CD4-positive, alpha-beta memory T cell (primary cell): ENCODE data around the gene GDPD1. TPM values are rescaled to one million over a fixed set of nuclear protein-coding genes. Genes with fewer than 3 reads are reported as not detected.
A peak's percentile ranks its signal among the peaks of the same experiment; 100 is the strongest.
"Not testable (repeated sequence)": the region's sequence is repeated elsewhere in the genome, so short reads cannot be mapped to it uniquely, and the experiment has no call there.

Source experiments
- CTCF ChIA-PET: fragments of 350-600 bp; sonication (Branson Sonifier 250); formaldehyde crosslinking; loops from one replicate; lab custom pipeline; 2021; ENCODE audit warnings: inconsistent platforms; ENCODE audit not compliant: partially characterized antibody; lab: Charles Lee
- POLR2A ChIA-PET: fragments of 350-600 bp; sonication (Branson Sonifier 250); formaldehyde crosslinking; loops from one replicate; lab custom pipeline; 2021; ENCODE audit not compliant: partially characterized antibody; lab: Charles Lee
- DNase-seq, 5 donors: peaks; one replicate each; pipeline versions ENCODE4 v3.0.0 to v3.0.0-alpha.2; 2020 to 2022; ENCODE audit warnings: mixed read lengths in 1 of 5
- H3K27ac ChIP-seq: one replicate; pipeline ENCODE4 v1.7.0; 2013; ENCODE audit warnings: low read depth, low read length
- H3K27me3 ChIP-seq: 2 replicates; pipeline ENCODE4 v1.7.0; 2013; ENCODE audit warnings: mild to moderate bottlenecking, low read length, moderate library complexity; ENCODE audit not compliant: insufficient read depth
- H3K36me3 ChIP-seq: 2 replicates; pipeline ENCODE4 v1.7.0; 2013; ENCODE audit warnings: mild to moderate bottlenecking, low read length, moderate library complexity; ENCODE audit not compliant: insufficient read depth
- H3K4me1 ChIP-seq: 2 replicates; pipeline ENCODE4 v1.7.0; 2013; ENCODE audit warnings: mild to moderate bottlenecking, low read length, moderate library complexity; ENCODE audit not compliant: insufficient read depth
- H3K4me3 ChIP-seq, 2 donors: one replicate each; pipeline ENCODE4 v1.7.0; 2013; ENCODE audit warnings: low read length in 2 of 2, mild to moderate bottlenecking in 1 of 2
- H3K9me3 ChIP-seq, 2 donors: one replicate each; pipeline ENCODE4 v1.7.0; 2013; ENCODE audit warnings: low read length in 2 of 2, control low read depth in 1 of 2; ENCODE audit not compliant: control insufficient read depth in 1 of 2
- H3K27ac Mint-ChIP-seq, 7 donors: one replicate each; pipeline ENCODE4 v1.8.0; 2020 to 2021; ENCODE audit warnings: mixed read lengths in 7 of 7, mild to moderate bottlenecking in 6 of 7, inconsistent platforms in 3 of 7, moderate library complexity in 3 of 7
- H3K27me3 Mint-ChIP-seq, 2 donors: one replicate each; pipeline ENCODE4 v1.8.0; 2020 to 2021; ENCODE audit warnings: mixed read lengths in 2 of 2
- H3K36me3 Mint-ChIP-seq, 2 donors: one replicate each; pipeline ENCODE4 v1.8.0; 2020 to 2021; ENCODE audit warnings: mixed read lengths in 2 of 2, inconsistent platforms in 1 of 2, mild to moderate bottlenecking in 1 of 2
- H3K4me1 Mint-ChIP-seq, 4 donors: one replicate each; pipeline ENCODE4 v1.8.0; 2020 to 2021; ENCODE audit warnings: mixed read lengths in 4 of 4, mild to moderate bottlenecking in 1 of 4
- H3K4me3 Mint-ChIP-seq, 8 donors: one replicate each; pipeline ENCODE4 v1.8.0; 2020 to 2021; ENCODE audit warnings: mixed read lengths in 8 of 8, mild to moderate bottlenecking in 7 of 8, moderate library complexity in 6 of 8, inconsistent platforms in 3 of 8
- H3K9me3 Mint-ChIP-seq, 8 donors: one replicate each; pipeline ENCODE4 v1.8.0; 2020 to 2021; ENCODE audit warnings: mixed read lengths in 8 of 8, mild to moderate bottlenecking in 5 of 8, inconsistent platforms in 3 of 8, moderate library complexity in 1 of 8
- intact Hi-C: fragments of 100-400 bp; cut with micrococcal nuclease; formaldehyde crosslinking; loops from one replicate; pipeline ENCODE4 v1.15.1; 2023
- polyA plus RNA-seq, 2 donors: library from polyadenylated mRNA; unstranded; fragments of 300-500 nt; fragmentation: Illumina TruSeq; gene quantifications; one replicate each; pipeline ENCODE4 v1.2.3, GENCODE V29; 2021
- total RNA-seq, 2 experiments: library from RNA; stranded (reverse); gene quantifications; one replicate each; pipeline ENCODE4 v1.2.3, GENCODE V29; 2021

GDPD1 gene
- total RNA-seq (1 to 10 TPM; 4.5 to 5.3 TPM), polyA plus RNA-seq (1 to 10 TPM in 1 of 2 donors, under 1 TPM in 1; 0.88 to 2.8 TPM)

DNA sequence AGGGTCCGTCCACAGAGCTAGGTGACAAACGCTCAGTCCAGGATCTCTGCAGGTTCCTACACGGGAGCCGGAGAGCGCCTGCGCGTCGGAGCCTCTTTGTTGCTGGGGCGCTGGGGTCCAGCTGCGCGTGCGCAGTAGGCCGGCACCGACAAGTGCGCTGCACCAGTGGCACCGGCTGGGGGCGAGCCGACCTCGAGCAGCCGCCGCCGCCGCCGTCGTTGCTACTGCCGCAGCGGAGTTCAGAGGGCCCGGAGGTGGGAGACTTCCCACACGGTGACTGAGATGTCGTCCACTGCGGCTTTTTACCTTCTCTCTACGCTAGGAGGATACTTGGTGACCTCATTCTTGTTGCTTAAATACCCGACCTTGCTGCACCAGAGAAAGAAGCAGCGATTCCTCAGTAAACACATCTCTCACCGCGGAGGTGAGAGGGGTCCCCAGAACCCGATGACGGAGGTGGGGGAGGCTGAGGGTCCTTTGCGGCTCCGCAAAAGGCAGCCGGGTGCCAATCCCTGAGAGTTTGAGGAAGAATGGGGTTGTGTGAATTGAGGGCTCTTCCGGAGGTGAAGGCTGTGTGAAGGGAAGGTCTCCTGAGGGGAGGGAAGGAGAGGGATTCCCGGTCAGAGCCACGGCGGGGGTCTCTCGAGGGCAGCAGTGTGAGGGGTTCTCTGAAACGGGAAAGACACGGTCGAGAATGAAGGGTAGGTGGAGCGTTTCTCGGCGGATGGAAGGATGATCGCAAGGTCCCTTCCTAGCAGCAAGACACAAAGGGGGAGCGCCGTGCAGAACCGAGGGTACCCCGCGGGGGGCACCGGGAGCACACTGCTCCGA, at the start of gene GDPD1:
Gene GDPD1, plus strand, starts transcription at position 184 of the 831 bp plus-strand sequence. Its CDS starts 99 bp downstream, at position 283.
- peaks cover 7% of the 10 kb centered on the region for H3K4me1 ChIP-seq
- Mint-ChIP-seq H3K4me1 (peaks cover 7 to 15% (median 12%) of the 10 kb centered on the region in 4 donors), H3K27me3 (no peaks in the 10 kb centered on the region), H3K27ac (peak within 1 kb of the TSS; percentile 96 to 100 (median 99)), H3K4me3 (peak within 1 kb of the TSS; percentile 96 to 100 (median 98)), H3K9me3 (no peaks in the 10 kb centered on the region), H3K36me3 (peaks cover 0 to 9% of the 10 kb centered on the region in 2 donors)
- H3K9me3 ChIP-seq: no peaks in the 10 kb centered on the region
- ChIA-PET POLR2A (interaction anchor here (0.5 to 1.9 kb wide), 10 partner anchors 10 to 1371 kb away, joined by 3 to 27 read pairs (median 3); partner anchors contain the start of genes CLTC, MRPS23, SKA2 and SMG8), CTCF (interaction anchor here (0.7 to 2.6 kb wide), 8 partner anchors 8 to 221 kb away, joined by 3 to 30 read pairs (median 3); partner anchors contain the start of gene SMG8)
- DNase-seq: peak; percentile 95 to 98 (median 96)
- intact Hi-C loops: loop anchor here (1.0 to 5.0 kb wide), 6 partner anchors 10 to 702 kb away; partner anchors contain the start of genes PRR11, SKA2, SMG8 and TRIM37
- no peaks in the 10 kb centered on the region for H3K27me3 ChIP-seq
- no peaks in the 10 kb centered on the region for H3K36me3 ChIP-seq
- peak within 1 kb of the TSS; percentile 92 for H3K27ac ChIP-seq
- H3K4me3 ChIP-seq: peak within 1 kb of the TSS; percentile 97 to 98

DNA sequence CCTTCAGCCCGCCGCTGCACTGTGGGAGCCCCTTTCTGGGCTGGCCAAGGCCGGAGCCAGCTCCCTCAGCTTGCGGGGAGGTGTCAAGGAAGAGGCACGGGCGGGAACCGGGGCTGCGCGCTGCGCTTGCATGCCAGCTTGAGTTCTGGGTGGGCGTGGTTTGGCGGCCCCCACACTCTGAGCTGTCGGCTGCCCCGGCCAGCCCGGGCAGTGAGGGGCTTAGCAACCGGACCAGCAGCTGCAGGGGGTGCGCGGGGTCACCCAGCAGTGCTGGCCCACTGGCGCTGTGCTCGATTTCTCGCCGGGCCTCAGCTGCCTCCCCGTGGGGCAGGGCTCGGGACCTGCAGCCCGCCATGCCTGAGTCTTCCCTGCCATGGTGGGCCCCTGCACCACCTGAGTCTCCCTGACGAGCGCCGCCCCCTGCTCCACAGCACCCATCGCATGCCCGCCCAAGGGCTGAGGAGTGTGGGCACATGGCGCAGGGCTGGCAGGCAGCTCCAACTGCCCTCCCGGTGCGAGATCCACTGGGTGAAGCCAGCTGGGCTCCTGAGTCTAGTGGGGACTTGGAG, 47.8 kb upstream of the GDPD1 start:
- intact Hi-C loops: no loop called here
- H3K9me3 ChIP-seq: no peaks in the 10 kb centered on the region
- Mint-ChIP-seq H3K36me3 (no peaks in the 10 kb centered on the region), H3K27me3 (no peaks in the 10 kb centered on the region), H3K27ac (no peak overlapping the region), H3K4me3 (no peak overlapping the region), H3K4me1 (peaks cover 0 to 10% (median 0%) of the 10 kb centered on the region in 4 donors), H3K9me3 (peaks cover 0 to 3% (median 0%) of the 10 kb centered on the region in 8 donors)
- no peaks in the 10 kb centered on the region for H3K36me3 ChIP-seq
- DNase-seq: no peak
- ChIA-PET POLR2A (no interaction called here), CTCF (interaction anchor here (0.7 kb wide), 1 partner anchor 8 kb away, joined by 3 read pairs; no protein-coding TSS in a partner anchor)
- no peak overlapping the region for H3K4me3 ChIP-seq
- H3K4me1 ChIP-seq: no peaks in the 10 kb centered on the region
- H3K27me3 ChIP-seq: no peaks in the 10 kb centered on the region
- H3K27ac ChIP-seq: no peak overlapping the region

DNA sequence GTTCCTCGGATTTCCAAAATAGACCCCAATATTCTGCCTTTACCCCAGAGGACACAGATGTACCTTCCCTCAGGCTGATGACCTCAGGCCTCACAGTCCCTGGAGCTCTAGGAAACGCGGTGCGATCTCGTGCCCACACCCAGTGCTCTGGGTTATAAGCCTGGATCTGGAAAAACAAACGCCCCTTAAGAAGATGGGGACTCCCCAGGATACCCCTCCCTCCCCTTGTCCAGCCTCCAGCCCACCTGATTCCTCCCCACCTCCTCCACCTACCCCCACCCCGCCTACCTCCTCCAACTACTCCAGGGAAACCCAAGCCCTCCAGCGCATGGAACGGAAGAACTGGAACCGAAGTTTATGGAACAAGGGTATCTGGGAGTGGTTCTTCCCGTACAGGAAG, 45.6 kb upstream of the GDPD1 start:
- Mint-ChIP-seq H3K9me3 (peaks cover 0 to 3% (median 0%) of the 10 kb centered on the region in 8 donors), H3K27ac (no peak overlapping the region), H3K4me3 (no peak overlapping the region), H3K36me3 (no peaks in the 10 kb centered on the region), H3K4me1 (peaks cover 0 to 10% (median 0%) of the 10 kb centered on the region in 4 donors), H3K27me3 (no peaks in the 10 kb centered on the region)
- no peaks in the 10 kb centered on the region for H3K27me3 ChIP-seq
- no peak overlapping the region for H3K4me3 ChIP-seq
- H3K4me1 ChIP-seq: no peaks in the 10 kb centered on the region
- no peaks in the 10 kb centered on the region for H3K36me3 ChIP-seq
- CTCF ChIA-PET: interaction anchor here (1.0 kb wide), 1 partner anchor 10 kb away, joined by 3 read pairs; no protein-coding TSS in a partner anchor
- DNase-seq: no peak
- no peaks in the 10 kb centered on the region for H3K9me3 ChIP-seq
- H3K27ac ChIP-seq: no peak overlapping the region
- POLR2A ChIA-PET: no interaction called here
- intact Hi-C loops: no loop called here

DNA sequence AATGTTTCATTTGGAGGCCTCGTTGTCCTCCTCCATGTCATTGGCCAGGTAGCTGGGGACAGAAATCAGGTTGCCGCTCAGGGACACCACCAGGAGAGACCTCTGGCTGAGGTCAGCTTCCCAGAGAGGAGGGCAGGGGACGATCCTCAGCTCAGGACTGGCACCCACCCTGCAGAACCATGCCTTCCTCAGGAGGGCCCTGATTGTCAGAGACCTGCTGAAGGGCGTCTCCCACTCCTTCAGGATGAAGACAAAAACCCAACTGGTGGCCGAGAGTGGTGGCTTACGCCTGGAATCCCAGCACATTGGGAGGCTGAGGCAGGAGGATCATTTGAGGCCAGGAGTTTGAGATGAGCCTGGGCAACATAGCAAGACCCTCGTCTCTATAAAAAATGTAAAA, 45.2 kb upstream of the GDPD1 start:
- Histone ChIP-seq H3K27ac (no peak overlapping the region), H3K4me1 (no peaks in the 10 kb centered on the region), H3K9me3 (no peaks in the 10 kb centered on the region), H3K4me3 (no peak overlapping the region), H3K36me3 (no peaks in the 10 kb centered on the region), H3K27me3 (no peaks in the 10 kb centered on the region)
- Mint-ChIP-seq H3K27ac (no peak overlapping the region), H3K9me3 (peaks cover 0 to 3% (median 0%) of the 10 kb centered on the region in 8 donors), H3K36me3 (no peaks in the 10 kb centered on the region), H3K4me3 (no peak overlapping the region), H3K27me3 (no peaks in the 10 kb centered on the region), H3K4me1 (peaks cover 0 to 10% (median 0%) of the 10 kb centered on the region in 4 donors)
- intact Hi-C loops: no loop called here
- no peak for DNase-seq
- ChIA-PET CTCF (no interaction called here), POLR2A (no interaction called here)

DNA sequence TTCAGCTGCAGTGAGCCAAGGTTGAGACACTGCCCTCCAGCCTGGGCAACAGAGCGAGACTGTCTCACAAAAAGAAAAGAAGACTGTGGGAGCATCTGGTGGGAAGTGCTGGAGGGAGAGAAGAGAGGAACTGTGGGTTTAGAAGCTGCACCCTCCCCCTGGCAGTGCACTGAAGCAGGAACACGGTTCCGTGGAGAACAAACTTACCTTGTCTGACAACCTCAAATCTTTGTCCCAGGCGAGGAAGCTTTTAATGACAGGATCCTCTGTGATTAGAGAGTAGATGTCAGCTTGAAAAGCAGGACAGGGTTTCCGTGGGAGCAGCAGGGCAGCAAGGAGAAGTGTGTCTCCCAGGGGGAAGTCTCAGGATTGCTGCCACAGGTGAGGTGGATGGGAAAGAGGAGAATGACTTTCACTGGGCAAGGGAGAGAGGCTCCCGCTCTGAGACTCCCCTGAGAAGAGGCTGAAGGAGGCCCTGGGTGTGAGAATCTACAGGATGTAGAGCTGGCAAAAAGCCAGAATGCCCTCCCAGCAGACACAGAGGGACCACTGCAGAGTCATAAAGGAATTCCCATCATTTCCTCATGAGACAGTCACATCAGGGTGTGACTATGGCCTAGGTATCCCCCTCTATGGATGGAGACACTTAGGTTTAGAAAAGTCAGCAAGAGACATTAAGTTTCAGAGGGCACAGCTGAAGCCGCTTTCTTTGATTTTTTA, 41.9 kb upstream of the GDPD1 start:
- intact Hi-C loops: no loop called here
- H3K36me3 Mint-ChIP-seq: no peaks in the 10 kb centered on the region
- Histone ChIP-seq H3K4me1 (no peaks in the 10 kb centered on the region), H3K9me3 (no peaks in the 10 kb centered on the region), H3K27ac (no peak overlapping the region), H3K36me3 (no peaks in the 10 kb centered on the region), H3K4me3 (no peak overlapping the region), H3K27me3 (no peaks in the 10 kb centered on the region)
- no peak overlapping the region for H3K4me3 Mint-ChIP-seq
- ChIA-PET POLR2A (no interaction called here), CTCF (interaction anchor here (0.8 kb wide), 1 partner anchor 31 kb away, joined by 3 read pairs; the partner anchor contains the start of gene SMG8)
- H3K9me3 Mint-ChIP-seq: peaks cover 0 to 3% (median 0%) of the 10 kb centered on the region in 8 donors
- peaks cover 0 to 7% (median 0%) of the 10 kb centered on the region in 4 donors for H3K4me1 Mint-ChIP-seq
- H3K27ac Mint-ChIP-seq: peak overlapping the region in 3 of 7 donors; percentile 36 to 41 (median 37)
- no peaks in the 10 kb centered on the region for H3K27me3 Mint-ChIP-seq
- DNase-seq: no peak

DNA sequence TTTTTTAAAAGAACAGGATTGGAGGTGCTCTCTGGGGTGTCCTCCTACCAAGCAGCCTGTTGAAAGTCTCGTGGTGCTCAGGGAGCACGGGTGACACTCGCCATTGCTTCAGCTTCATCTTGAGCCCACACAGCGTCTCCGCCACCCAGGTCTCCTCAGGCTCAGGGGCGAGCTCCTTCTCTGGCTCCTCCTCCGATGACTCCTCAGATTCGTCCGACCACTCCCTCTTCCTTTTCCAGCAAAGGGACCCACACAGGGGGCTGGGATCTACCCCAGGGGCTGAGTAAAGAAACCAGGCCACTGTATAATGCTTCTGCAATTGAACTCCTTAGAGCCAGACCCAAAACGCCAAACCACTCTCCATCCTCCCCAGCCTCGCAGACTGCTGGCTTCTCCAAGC, 40.7 kb upstream of the GDPD1 start:
- H3K27ac Mint-ChIP-seq, H3K9me3 ChIP-seq, DNase-seq, H3K27me3 Mint-ChIP-seq, H3K27ac ChIP-seq, H3K36me3 ChIP-seq, intact Hi-C loops, H3K4me1 ChIP-seq, H3K4me1 Mint-ChIP-seq, H3K4me3 Mint-ChIP-seq, CTCF ChIA-PET, H3K4me3 ChIP-seq, H3K27me3 ChIP-seq, POLR2A ChIA-PET, H3K9me3 Mint-ChIP-seq, H3K36me3 Mint-ChIP-seq: not testable (repeated sequence)
